Neural progenitor cell (in vitro differentiated cells): Measurements from ENCODE around the gene CBLN1. TPM values are rescaled to one million over a fixed set of nuclear protein-coding genes. Genes with fewer than 3 reads are reported as not detected.

ENCODE experiments used
- DNase-seq: peaks from one replicate; pipeline ENCODE4 v3.0.0-alpha.2; 2016; ENCODE audit warnings: low spot score
- H2AFZ ChIP-seq: fragments of 200-600 bp; sonication (generic); replicated peaks from 2 replicates; pipeline ENCODE4 v1.6.1; 2016; ENCODE audit warnings: antibody characterized with exemption
- H3F3A ChIP-seq: fragments of 200-600 bp; sonication (generic); 2 replicates; pipeline ENCODE4 v1.6.1; 2016; ENCODE audit warnings: antibody characterized with exemption, low read depth
- H3K27ac ChIP-seq: fragments of 200-600 bp; sonication (generic); 2 replicates; pipeline ENCODE4 v1.5.1; 2016; ENCODE audit warnings: mild to moderate bottlenecking
- H3K27me3 ChIP-seq: fragments of 200-600 bp; sonication (generic); 2 replicates; pipeline ENCODE4 v1.6.1; 2016; ENCODE audit warnings: mild to moderate bottlenecking, moderate library complexity
- H3K36me3 ChIP-seq: fragments of 200-600 bp; sonication (generic); 2 replicates; pipeline ENCODE4 v1.5.1; 2016
- H3K4me1 ChIP-seq: fragments of 200-600 bp; sonication (generic); 2 replicates; pipeline ENCODE4 v1.6.1; 2016; ENCODE audit warnings: mixed run types
- H3K4me2 ChIP-seq: fragments of 200-600 bp; sonication (generic); 2 replicates; pipeline ENCODE4 v1.6.1; 2016
- H3K4me3 ChIP-seq: fragments of 200-600 bp; sonication (generic); 2 replicates; pipeline ENCODE4 v1.5.1; 2016
- H3K79me2 ChIP-seq: fragments of 200-600 bp; sonication (generic); 2 replicates; pipeline ENCODE4 v1.6.1; 2016; ENCODE audit warnings: low read depth
- H3K9ac ChIP-seq: fragments of 200-600 bp; sonication (generic); 2 replicates; pipeline ENCODE4 v1.6.1; 2016
- H3K9me3 ChIP-seq: fragments of 200-600 bp; sonication (generic); 2 replicates; pipeline ENCODE4 v1.5.1; 2016; ENCODE audit warnings: low read depth
- H4K20me1 ChIP-seq: fragments of 200-600 bp; sonication (generic); 2 replicates; pipeline ENCODE4 v1.6.1; 2016; ENCODE audit warnings: low read depth
- H3K27ac Mint-ChIP-seq: 3 replicates; pipeline ENCODE4 v1.8.0; 2021; ENCODE audit warnings: mixed read lengths
- H3K27me3 Mint-ChIP-seq: 2 replicates; pipeline ENCODE4 v1.8.0; 2022; ENCODE audit warnings: low read depth, mild to moderate bottlenecking, inconsistent platforms, moderate library complexity, mixed read lengths; ENCODE audit not compliant: insufficient read depth
- H3K36me3 Mint-ChIP-seq: 3 replicates; pipeline ENCODE4 v1.8.0; 2021; ENCODE audit warnings: mixed read lengths
- H3K4me1 Mint-ChIP-seq: 3 replicates; pipeline ENCODE4 v1.8.0; 2021; ENCODE audit warnings: mixed read lengths
- H3K4me3 Mint-ChIP-seq: 3 replicates; pipeline ENCODE4 v1.8.0; 2021; ENCODE audit warnings: mild to moderate bottlenecking, moderate library complexity, mixed read lengths
- H3K9me3 Mint-ChIP-seq: 3 replicates; pipeline ENCODE4 v1.8.0; 2020; ENCODE audit warnings: mixed read lengths
- CTCF ChIP-seq: fragments of 200-600 bp; sonication (generic); IDR thresholded peaks from 2 replicates; pipeline ENCODE4 v1.5.1; 2017; ENCODE audit warnings: antibody characterized with exemption, mild to moderate bottlenecking
- EZH2 ChIP-seq: fragments of 200-600 bp; sonication (generic); IDR thresholded peaks from 2 replicates; pipeline ENCODE4 v1.6.1; 2017; ENCODE audit warnings: antibody characterized with exemption, mild to moderate bottlenecking, moderate library complexity
- EZH2phosphoT487 ChIP-seq: fragments of 200-600 bp; sonication (generic); IDR thresholded peaks from 2 replicates; pipeline ENCODE4 v1.6.1; 2017; ENCODE audit warnings: antibody characterized with exemption
- total RNA-seq: library from RNA; depleted of rRNA; stranded (reverse); fragments of >200 nt; gene quantifications from 2 replicates; pipeline ENCODE4 v1.2.3, GENCODE V29; 2015; ENCODE audit warnings: low replicate concordance

Gene CBLN1
- total RNA-seq, 1 donor from 2014 or later: 0.11 TPM

DNA sequence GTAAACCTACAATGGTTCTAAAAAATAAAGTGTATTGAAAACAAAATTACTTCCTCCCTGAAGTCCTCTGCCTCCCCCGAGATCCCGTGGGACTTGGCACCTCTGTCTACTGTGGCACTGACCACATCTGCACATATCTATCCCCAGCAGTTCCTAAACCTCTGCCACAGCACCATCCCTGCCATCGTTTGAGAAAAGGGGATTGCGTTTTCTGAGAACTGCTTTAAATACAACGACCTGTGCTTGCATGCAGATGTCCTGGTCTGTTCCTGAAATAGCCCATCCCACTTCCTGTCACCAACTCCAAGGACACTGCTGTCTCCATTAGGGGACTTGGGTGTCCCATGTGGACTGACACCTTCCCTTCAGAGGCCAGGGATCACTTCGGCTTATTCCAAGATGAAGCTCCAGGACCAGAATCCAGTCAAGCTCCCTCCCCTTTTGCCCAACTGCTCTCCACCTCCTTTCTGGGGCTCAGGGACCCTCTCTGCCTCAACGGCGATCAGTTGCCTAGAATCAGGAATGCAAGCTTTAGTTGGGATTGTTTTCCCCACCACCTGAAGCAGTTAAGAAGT, 20.6 kb downstream of the CBLN1 start:
- H3K4me2 ChIP-seq: no peak overlapping the region
- no peaks in the 10 kb centered on the region for H3K79me2 ChIP-seq
- TF ChIP-seq EZH2 (no peak), CTCF (no peak), EZH2phosphoT487 (no peak)
- H3K36me3 ChIP-seq: no peaks in the 10 kb centered on the region
- no peak overlapping the region for H3K4me3 ChIP-seq
- H3K4me1 ChIP-seq: no peaks in the 10 kb centered on the region
- H4K20me1 ChIP-seq: no peaks in the 10 kb centered on the region
- Mint-ChIP-seq H3K36me3 (no peaks in the 10 kb centered on the region), H3K27ac (no peak overlapping the region), H3K4me3 (no peak overlapping the region), H3K4me1 (no peaks in the 10 kb centered on the region), H3K27me3 (peaks cover 8% of the 10 kb centered on the region), H3K9me3 (no peaks in the 10 kb centered on the region)
- no peak overlapping the region for H3K27ac ChIP-seq
- H3K9me3 ChIP-seq: no peaks in the 10 kb centered on the region
- DNase-seq: no peak
- H3K27me3 ChIP-seq: peaks cover 10% of the 10 kb centered on the region
- no peak overlapping the region for H3K9ac ChIP-seq
- H2AFZ ChIP-seq: no peak overlapping the region
- H3F3A ChIP-seq: no peaks in the 10 kb centered on the region

GRCh38 chr16:49260253-49260652, 21.4 kb downstream of the CBLN1 start:
- no peaks in the 10 kb centered on the region for H3F3A ChIP-seq
- no peak for TF ChIP-seq EZH2
- TF ChIP-seq EZH2phosphoT487: no peak
- no peak for TF ChIP-seq CTCF
- Mint-ChIP-seq H3K36me3 (no peaks in the 10 kb centered on the region), H3K9me3 (no peaks in the 10 kb centered on the region), H3K4me3 (no peak overlapping the region), H3K4me1 (no peaks in the 10 kb centered on the region), H3K27me3 (peaks cover 8% of the 10 kb centered on the region), H3K27ac (no peak overlapping the region)
- H3K9me3 ChIP-seq: no peaks in the 10 kb centered on the region
- no peaks in the 10 kb centered on the region for H3K4me1 ChIP-seq
- no peaks in the 10 kb centered on the region for H3K79me2 ChIP-seq
- no peak overlapping the region for H3K4me2 ChIP-seq
- no peaks in the 10 kb centered on the region for H3K36me3 ChIP-seq
- no peak overlapping the region for H3K9ac ChIP-seq
- no peaks in the 10 kb centered on the region for H4K20me1 ChIP-seq
- H3K27me3 ChIP-seq: peaks cover 10% of the 10 kb centered on the region
- H3K27ac ChIP-seq: no peak overlapping the region
- DNase-seq: no peak
- H2AFZ ChIP-seq: no peak overlapping the region
- no peak overlapping the region for H3K4me3 ChIP-seq

DNA sequence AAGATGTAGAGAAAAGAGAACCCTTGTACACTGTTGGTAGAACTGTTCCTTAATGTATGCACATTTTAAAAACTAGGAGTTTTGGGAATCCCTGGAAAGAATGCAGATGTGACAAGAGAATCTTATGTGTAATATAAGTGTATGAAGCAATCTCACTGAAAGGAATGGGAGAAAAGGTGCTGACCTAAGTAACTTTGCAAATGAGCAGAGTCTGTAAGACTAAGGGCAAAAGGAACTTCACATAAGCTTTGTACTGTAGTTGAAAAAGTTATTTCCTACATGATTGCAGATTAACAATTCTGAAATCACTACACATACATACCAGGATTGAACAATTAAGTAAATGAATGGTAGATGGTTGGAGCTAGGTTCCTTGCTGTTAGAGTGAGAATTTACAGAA, 22.3 kb downstream of the CBLN1 start:
- Mint-ChIP-seq H3K27me3 (peaks cover 8% of the 10 kb centered on the region), H3K4me1 (no peaks in the 10 kb centered on the region), H3K4me3 (no peak overlapping the region), H3K9me3 (no peaks in the 10 kb centered on the region), H3K27ac (no peak overlapping the region), H3K36me3 (no peaks in the 10 kb centered on the region)
- H3F3A ChIP-seq: no peaks in the 10 kb centered on the region
- no peaks in the 10 kb centered on the region for H3K4me1 ChIP-seq
- no peak overlapping the region for H3K9ac ChIP-seq
- TF ChIP-seq EZH2phosphoT487: no peak
- no peak for TF ChIP-seq EZH2
- no peak for TF ChIP-seq CTCF
- H3K27ac ChIP-seq: no peak overlapping the region
- no peaks in the 10 kb centered on the region for H3K79me2 ChIP-seq
- H3K9me3 ChIP-seq: no peaks in the 10 kb centered on the region
- no peak overlapping the region for H3K4me3 ChIP-seq
- no peaks in the 10 kb centered on the region for H3K36me3 ChIP-seq
- no peaks in the 10 kb centered on the region for H4K20me1 ChIP-seq
- H2AFZ ChIP-seq: no peak overlapping the region
- no peak overlapping the region for H3K4me2 ChIP-seq
- DNase-seq: no peak
- peaks cover 10% of the 10 kb centered on the region for H3K27me3 ChIP-seq
